GM06990 (cell line): ENCODE results near the gene CAMKMT.

Experiments
- DNase-seq: peaks from one replicate; pipeline ENCODE4 v3.0.0-alpha.2; 2011; ENCODE audit not compliant: insufficient read length; ENCODE audit errors: extremely low read depth
- H3K27me3 ChIP-seq: replicated peaks from 2 replicates; pipeline ENCODE4 v1.6.0; 2011; ENCODE audit warnings: low read length; ENCODE audit not compliant: control insufficient read depth, insufficient read depth
- H3K36me3 ChIP-seq: 2 replicates; pipeline ENCODE4 v1.5.1; 2011; ENCODE audit warnings: low read length; ENCODE audit not compliant: control insufficient read depth, insufficient read depth
- H3K4me3 ChIP-seq: replicated peaks from 2 replicates; pipeline ENCODE4 v1.5.1; 2011; ENCODE audit warnings: low read depth, mild to moderate bottlenecking, control low read depth, low read length
- CTCF ChIP-seq: IDR thresholded peaks from 2 replicates; pipeline ENCODE4 v1.5.1; 2011; ENCODE audit warnings: low read length, control low read depth, mild to moderate bottlenecking, inconsistent platforms; ENCODE audit not compliant: insufficient read depth, poor library complexity, severe bottlenecking

CAMKMT gene

GRCh38 chr2:44397447-44398175 is 35.9 kb downstream of the CAMKMT start:
- DNase-seq, result no peak
- no peak overlapping the region for H3K4me3 ChIP-seq
- no peaks in the 10 kb centered on the region for H3K27me3 ChIP-seq
- TF ChIP-seq CTCF, result no peak
- no peaks in the 10 kb centered on the region for H3K36me3 ChIP-seq

- no peaks in the 10 kb centered on the region for H3K36me3 ChIP-seq
Measured at GRCh38 chr2:44398243-44398897, 36.6 kb downstream of the CAMKMT start.

GRCh38 chr2:44420725-44421124 is 59.0 kb downstream of the CAMKMT start:
- no peak for DNase-seq
- no peak overlapping the region for H3K4me3 ChIP-seq
- TF ChIP-seq CTCF, result no peak
- H3K27me3 ChIP-seq, result no peaks in the 10 kb centered on the region
- no peaks in the 10 kb centered on the region for H3K36me3 ChIP-seq

More at GRCh38 chr2:44398243-44398897, 36.6 kb downstream of the CAMKMT start:
- Histone ChIP-seq H3K4me3 (no peak overlapping the region), H3K27me3 (no peaks in the 10 kb centered on the region)
- no peak for DNase-seq
- no peak for TF ChIP-seq CTCF

GRCh38 chr2:44424211-44424610 is 62.5 kb downstream of the CAMKMT start:
- no peak for DNase-seq
- H3K27me3 ChIP-seq, result no peaks in the 10 kb centered on the region
- TF ChIP-seq CTCF, result no peak
- no peak overlapping the region for H3K4me3 ChIP-seq
- no peaks in the 10 kb centered on the region for H3K36me3 ChIP-seq

- TF ChIP-seq CTCF, result no peak
- H3K4me3 ChIP-seq, result no peak overlapping the region
- H3K27me3 ChIP-seq, result no peaks in the 10 kb centered on the region
- DNase-seq, result no peak
- no peaks in the 10 kb centered on the region for H3K36me3 ChIP-seq
Measured at GRCh38 chr2:44429034-44429433, 67.3 kb downstream of the CAMKMT start.

- Histone ChIP-seq H3K36me3 (no peaks in the 10 kb centered on the region), H3K27me3 (no peaks in the 10 kb centered on the region), H3K4me3 (no peak overlapping the region)
- no peak for DNase-seq
- no peak for TF ChIP-seq CTCF
Measured at GRCh38 chr2:44430342-44430741, 68.6 kb downstream of the CAMKMT start.
